Fibroblast of skin of right biceps (primary cell): ENCODE measurements around the gene GRP.

Source experiments
- DNase-seq: peaks from one replicate; pipeline ENCODE4 v3.0.0-alpha.2; 2013

The GRP gene

GRCh38 chr18:59219672-59220163 is at the start of gene GRP:
GRP (plus strand) TSS chr18:59220158; CDS start chr18:59220266, 108 bp downstream.
- DNase-seq, result no peak

GRCh38 chr18:59172664-59173249 is 47.2 kb upstream of the GRP start:
- DNase-seq, result no peak

GRCh38 chr18:59177485-59177884 is 42.5 kb upstream of the GRP start:
- no peak for DNase-seq

GRCh38 chr18:59180150-59180845 is 39.7 kb upstream of the GRP start:
- peak; percentile 92 for DNase-seq

- DNase-seq, result no peak
Observed at GRCh38 chr18:59182673-59183072, 37.3 kb upstream of the GRP start.

- no peak for DNase-seq
Observed at GRCh38 chr18:59189008-59189407, 30.9 kb upstream of the GRP start.

- peak; percentile 36 for DNase-seq
Observed at GRCh38 chr18:59189746-59190145, 30.2 kb upstream of the GRP start.

GRCh38 chr18:59196161-59196725 is 23.7 kb upstream of the GRP start:
- no peak for DNase-seq

- no peak for DNase-seq
Observed at GRCh38 chr18:59197636-59198035, 22.3 kb upstream of the GRP start.

- DNase-seq, result no peak
Observed at GRCh38 chr18:59198215-59198614, 21.7 kb upstream of the GRP start.

GRCh38 chr18:59200787-59201186 is 19.2 kb upstream of the GRP start:
- DNase-seq, result no peak

GRCh38 chr18:59202258-59202820 is 17.6 kb upstream of the GRP start:
- DNase-seq, result no peak

GRCh38 chr18:59207506-59207905 is 12.5 kb upstream of the GRP start:
- DNase-seq, result no peak

- peak; percentile 22 for DNase-seq
Observed at GRCh38 chr18:59208602-59209125, 11.3 kb upstream of the GRP start.

GRCh38 chr18:59210299-59210698 is 9.7 kb upstream of the GRP start:
- no peak for DNase-seq

- no peak for DNase-seq
Observed at GRCh38 chr18:59211629-59212028, 8.3 kb upstream of the GRP start.

GRCh38 chr18:59218018-59218417 is 1.9 kb upstream of the GRP start:
- no peak for DNase-seq

- peak; percentile 19 for DNase-seq
Observed at GRCh38 chr18:59220164-59220783, 316 bp downstream of the GRP start.

- DNase-seq, result peak; percentile 11
Observed at GRCh38 chr18:59220784-59221765, 1.1 kb downstream of the GRP start.

GRCh38 chr18:59222341-59222740 is 2.4 kb downstream of the GRP start:
- DNase-seq, result no peak

GRCh38 chr18:59228351-59228750 is 8.4 kb downstream of the GRP start:
- DNase-seq, result peak; percentile 71

GRCh38 chr18:59229191-59229590 is 9.2 kb downstream of the GRP start:
- peak; percentile 34 for DNase-seq
